K562 (cell line): Measurements from ENCODE around the gene IL5. TPM values are rescaled to one million over a fixed set of nuclear protein-coding genes. Genes with fewer than 3 reads are reported as not detected.

Experiments used
- ARID1B ChIP-seq: fragments of 450-650 bp; IDR thresholded peaks from 2 replicates; pipeline ENCODE4 v1.6.1; 2016; ENCODE audit warnings: antibody characterized with exemption, mild to moderate bottlenecking, inconsistent platforms
- ARID2 ChIP-seq: fragments of 450-650 bp; IDR thresholded peaks from 2 replicates; pipeline ENCODE4 v1.6.1; 2017; ENCODE audit warnings: antibody characterized with exemption, mild to moderate bottlenecking
- BHLHE40 ChIP-seq: IDR thresholded peaks from 2 replicates; pipeline ENCODE4 v1.6.1; 2011; ENCODE audit warnings: low read length, improper control_type of control experiment
- CTCF ChIP-seq, 3 experiments: IDR thresholded peaks in 2 of 3; conservative IDR thresholded peaks in 1 of 3; 2 replicates each; pipeline ENCODE4 v1.5.1; 2011 to 2012; ENCODE audit warnings: low read length in 3 of 3, mild to moderate bottlenecking in 3 of 3, control low read depth in 2 of 3, improper control_type of control experiment in 1 of 3, inconsistent platforms in 1 of 3, low read depth in 1 of 3, mixed read lengths in 1 of 3, moderate library complexity in 1 of 3; ENCODE audit not compliant: insufficient read depth in 2 of 3
- DMBX1 ChIP-seq: fragments of 250-450 bp; sonication (Bioruptor Pico); IDR thresholded peaks from 2 replicates; pipeline ENCODE4 v1.8.0; 2022; ENCODE audit warnings: inconsistent platforms, mild to moderate bottlenecking, moderate library complexity, borderline replicate concordance
- FUS ChIP-seq: fragments of 200-400 bp; formaldehyde crosslinking; optimal IDR thresholded peaks from 2 replicates; pipeline ENCODE3; 2017; ENCODE audit warnings: low read depth, low read length
- HCFC1 ChIP-seq: IDR thresholded peaks from 2 replicates; pipeline ENCODE4 v1.6.1; 2012; ENCODE audit warnings: low read depth, low read length, improper control_type of control experiment
- HMG20B ChIP-seq: fragments of 250-450 bp; sonication (Bioruptor Pico); IDR thresholded peaks from 2 replicates; pipeline ENCODE4 v1.5.0; 2021; ENCODE audit warnings: mild to moderate bottlenecking
- MTA3 ChIP-seq: fragments of 450-650 bp; formaldehyde crosslinking; IDR thresholded peaks from 2 replicates; pipeline ENCODE4 v1.6.1; 2017; ENCODE audit warnings: mild to moderate bottlenecking, borderline replicate concordance
- PATZ1 ChIP-seq: fragments of 250-450 bp; sonication (Bioruptor Pico); IDR thresholded peaks from 2 replicates; pipeline ENCODE4 v1.5.0; 2020; ENCODE audit warnings: mild to moderate bottlenecking, borderline replicate concordance
- PREB ChIP-seq: sonication (generic); formaldehyde crosslinking; IDR thresholded peaks from 2 replicates; pipeline ENCODE4 v1.8.1; 2023; ENCODE audit warnings: mild to moderate bottlenecking, missing genetic modification reagents
- RCOR1 ChIP-seq, 2 experiments: IDR thresholded peaks; 2 replicates each; pipeline ENCODE4 v1.6.1; 2012; ENCODE audit warnings: low read depth in 2 of 2, low read length in 2 of 2, borderline replicate concordance in 1 of 2, improper control_type of control experiment in 1 of 2
- SMAD4 ChIP-seq: fragments of 250-450 bp; sonication (Bioruptor Pico); conservative IDR thresholded peaks from 2 replicates; pipeline ENCODE4 v1.8.0; 2021; ENCODE audit warnings: inconsistent platforms, mild to moderate bottlenecking, moderate library complexity
- SMARCA4 ChIP-seq: fragments of 450-650 bp; IDR thresholded peaks from 2 replicates; pipeline ENCODE4 v1.6.1; 2016
- TBL1XR1 ChIP-seq, 2 experiments: IDR thresholded peaks; 2 replicates each; pipeline ENCODE4 v1.6.1; 2012; ENCODE audit warnings: improper control_type of control experiment in 2 of 2, low read length in 2 of 2, mild to moderate bottlenecking in 1 of 2
- THAP7 ChIP-seq: fragments of 250-450 bp; sonication (Bioruptor Pico); IDR thresholded peaks from 2 replicates; pipeline ENCODE4 v1.5.0; 2021
- ZKSCAN1 ChIP-seq: fragments of 150-350 bp; IDR thresholded peaks from 2 replicates; pipeline ENCODE4 v1.6.1; 2016; ENCODE audit warnings: low read depth, low read length
- ZNF551 ChIP-seq: fragments of 250-450 bp; sonication (Bioruptor Pico); IDR thresholded peaks from 2 replicates; pipeline ENCODE4 v1.5.0; 2021; ENCODE audit warnings: mild to moderate bottlenecking, moderate library complexity
- polyA plus RNA-seq, 8 experiments: library from polyadenylated mRNA; depleted of rRNA in 4 of 8; stranded (reverse) in 5 of 8; unstranded in 3 of 8; fragments of >200 nt; fragmentation: Nextera tagmentation in 2 of 8; fragmentation: Illumina TruSeq in 1 of 8; extraction: Ambion mirVana in 2 of 8; extraction: Trizol in 1 of 8; gene quantifications; 2 replicates each; pipeline versions ENCODE4 v1.2.1 to v1.2.3, GENCODE V29; 2011 to 2014; ENCODE audit warnings: inconsistent platforms in 1 of 8, missing spikeins in 1 of 8
- total RNA-seq, 7 experiments: library from RNA; depleted of rRNA in 6 of 7; stranded (reverse); fragments of >200 nt in 6 of 7; fragmentation: Illumina TruSeq in 2 of 7; extraction: Trizol in 2 of 7; gene quantifications; 2 replicates each; pipeline versions ENCODE4 v1.2.1 to v1.2.3, GENCODE V29; 2011 to 2021; ENCODE audit warnings: low replicate concordance in 1 of 7

Gene IL5
- total and polyA plus RNA-seq, 9 of the 15 experiments (the other 6 are each of a cell fraction or from before 2014, with no cell fraction given) = 0.44 TPM; not detected in 8

GRCh38 chr5:132500931-132501628 lies 42.2 kb downstream of the IL5 start (continued):
- peak; percentile 91 to 94 (median 93) for TF ChIP-seq CTCF (IDR thresholded peaks at IDR 0.05 in 2 of 3, conservative IDR thresholded peaks at IDR 0.05 in 1 of 3; ENCODE audit: insufficient read depth in 2 of 3, low read depth in 1 of 3, low read length in 3 of 3)
- TF ChIP-seq ARID1B = peak; percentile 44; the same call in 1 of the 2 replicates
- no peak for TF ChIP-seq THAP7 (CRISPR knock-in tag)
- 0 out of 2 replicates have a peak, but pooled peaks have one; percentile 14 for TF ChIP-seq HCFC1
- TF ChIP-seq BHLHE40 = peak; percentile 26; the same call in 1 of the 2 replicates
- 0 out of 4 replicates have a peak, but pooled peaks of 1 of the 2 experiments have one; percentile 21 for TF ChIP-seq TBL1XR1 (IDR thresholded peaks at IDR 0.05; ENCODE audit: low read length in 2 of 2)
- TF ChIP-seq SMAD4 (CRISPR knock-in tag) = peak; percentile 81
- no peak for TF ChIP-seq ZNF551
- no peak for TF ChIP-seq FUS
- TF ChIP-seq RCOR1 (IDR thresholded peaks at IDR 0.05; ENCODE audit: borderline replicate concordance in 1 of 2, low read depth in 2 of 2, low read length in 2 of 2) = peak in 1 of 2 experiments; percentile 55; a peak in 1 of 4 replicates
- 0 out of 2 replicates have a peak, but pooled peaks have one; percentile 13 for TF ChIP-seq HMG20B (CRISPR knock-in tag)
- 0 out of 2 replicates have a peak, but pooled peaks have one; percentile 30 for TF ChIP-seq MTA3
- 0 out of 2 replicates have a peak, but pooled peaks have one; percentile 75 for TF ChIP-seq PREB
- peak; percentile 23; the same call in 1 of the 2 replicates for TF ChIP-seq DMBX1 (CRISPR knock-in tag)
- TF ChIP-seq SMARCA4 = 0 out of 2 replicates have a peak, but pooled peaks have one; percentile 18
- peak; percentile 95 for TF ChIP-seq ARID2
- TF ChIP-seq ZKSCAN1 = no peak
- no peak for TF ChIP-seq PATZ1 (CRISPR knock-in tag)
